ENCODE measurements around the gene DOCK9.

Gene DOCK9

DNA sequence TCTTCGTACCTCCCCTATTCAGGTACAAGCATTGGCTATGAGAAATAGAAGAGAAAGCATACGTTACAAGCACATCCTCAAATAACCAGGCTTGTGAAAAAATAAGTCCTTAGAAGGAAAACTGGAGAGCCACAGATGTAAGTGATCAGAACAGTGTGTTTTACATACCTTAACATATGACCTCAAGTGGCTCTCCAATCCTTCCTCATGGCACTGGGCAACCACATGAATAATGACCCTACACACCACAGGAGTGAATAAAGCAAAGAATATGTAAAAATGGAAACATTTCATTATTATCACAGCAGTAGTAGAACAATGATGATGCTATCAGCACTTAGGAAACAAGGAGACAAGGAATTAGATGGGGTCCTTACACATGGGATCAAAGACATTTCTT is 96.5 kb downstream of the DOCK9 start:
- Histone ChIP-seq H3K9ac (ENCODE audit: low read length) (no peak overlapping the region), H2AFZ (ENCODE audit: low read length) (no peak overlapping the region), H3F3A (ENCODE audit: insufficient read depth, low read length) (no peaks in the 10 kb centered on the region), H3K4me1 (ENCODE audit: insufficient read depth, low read length, severe bottlenecking) (no peaks in the 10 kb centered on the region), H3K27ac (ENCODE audit: low read depth, low read length, poor library complexity, severe bottlenecking) (no peak overlapping the region), H3K27me3 (ENCODE audit: insufficient read depth, low read length) (no peaks in the 10 kb centered on the region), H3K9me3 (ENCODE audit: low read length) (no peaks in the 10 kb centered on the region), H3K36me3 (ENCODE audit: insufficient read depth, low read length) (no peaks in the 10 kb centered on the region), H4K20me1 (ENCODE audit: insufficient read depth, low read length) (no peaks in the 10 kb centered on the region), H3K9me2 (ENCODE audit: low read depth, low read length) (no peaks in the 10 kb centered on the region), H3K4me2 (ENCODE audit: low read length) (no peak overlapping the region), H3K4me3 (ENCODE audit: low read depth, low read length, poor library complexity, severe bottlenecking) (no peak overlapping the region), H3K79me2 (ENCODE audit: insufficient read depth, low read length) (no peaks in the 10 kb centered on the region)
- no peak for TF ChIP-seq EZH2 (IDR thresholded peaks at IDR 0.05; ENCODE audit: borderline replicate concordance, low read length)
- TF ChIP-seq, protein P1, sequence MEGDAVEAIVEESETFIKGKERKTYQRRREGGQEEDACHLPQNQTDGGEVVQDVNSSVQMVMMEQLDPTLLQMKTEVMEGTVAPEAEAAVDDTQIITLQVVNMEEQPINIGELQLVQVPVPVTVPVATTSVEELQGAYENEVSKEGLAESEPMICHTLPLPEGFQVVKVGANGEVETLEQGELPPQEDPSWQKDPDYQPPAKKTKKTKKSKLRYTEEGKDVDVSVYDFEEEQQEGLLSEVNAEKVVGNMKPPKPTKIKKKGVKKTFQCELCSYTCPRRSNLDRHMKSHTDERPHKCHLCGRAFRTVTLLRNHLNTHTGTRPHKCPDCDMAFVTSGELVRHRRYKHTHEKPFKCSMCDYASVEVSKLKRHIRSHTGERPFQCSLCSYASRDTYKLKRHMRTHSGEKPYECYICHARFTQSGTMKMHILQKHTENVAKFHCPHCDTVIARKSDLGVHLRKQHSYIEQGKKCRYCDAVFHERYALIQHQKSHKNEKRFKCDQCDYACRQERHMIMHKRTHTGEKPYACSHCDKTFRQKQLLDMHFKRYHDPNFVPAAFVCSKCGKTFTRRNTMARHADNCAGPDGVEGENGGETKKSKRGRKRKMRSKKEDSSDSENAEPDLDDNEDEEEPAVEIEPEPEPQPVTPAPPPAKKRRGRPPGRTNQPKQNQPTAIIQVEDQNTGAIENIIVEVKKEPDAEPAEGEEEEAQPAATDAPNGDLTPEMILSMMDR (IDR thresholded peaks at IDR 0.05; ENCODE audit: low read length): no peak

DNA sequence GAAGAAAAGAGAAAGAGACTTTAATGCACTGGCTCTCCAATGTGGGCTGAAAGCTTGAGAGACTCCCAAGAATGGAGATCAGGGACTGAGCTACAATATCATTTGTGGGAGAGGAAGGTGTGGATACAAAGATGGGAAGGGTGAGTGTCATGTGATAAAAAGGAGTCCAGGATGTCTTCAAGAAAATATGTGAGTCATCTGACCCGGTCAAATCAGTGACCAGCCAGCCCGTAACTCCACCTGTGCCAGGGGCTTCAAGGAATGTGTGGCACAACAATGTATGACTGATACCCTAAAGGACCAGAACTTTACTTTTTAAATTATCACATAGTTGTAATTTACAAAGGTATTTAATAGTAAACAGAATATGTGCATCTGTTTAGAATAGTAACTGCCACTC is 97.2 kb downstream of the DOCK9 start:
- Histone ChIP-seq H3K9ac (ENCODE audit: low read length) (no peak overlapping the region), H3K36me3 (ENCODE audit: insufficient read depth, low read length) (no peaks in the 10 kb centered on the region), H2AFZ (ENCODE audit: low read length) (no peak overlapping the region), H3K27me3 (ENCODE audit: insufficient read depth, low read length) (no peaks in the 10 kb centered on the region), H3K27ac (ENCODE audit: low read depth, low read length, poor library complexity, severe bottlenecking) (no peak overlapping the region), H3K4me1 (ENCODE audit: insufficient read depth, low read length, severe bottlenecking) (no peaks in the 10 kb centered on the region), H3K4me2 (ENCODE audit: low read length) (no peak overlapping the region), H3F3A (ENCODE audit: insufficient read depth, low read length) (no peaks in the 10 kb centered on the region), H4K20me1 (ENCODE audit: insufficient read depth, low read length) (no peaks in the 10 kb centered on the region), H3K4me3 (ENCODE audit: low read depth, low read length, poor library complexity, severe bottlenecking) (no peak overlapping the region), H3K79me2 (ENCODE audit: insufficient read depth, low read length) (no peaks in the 10 kb centered on the region), H3K9me3 (ENCODE audit: low read length) (no peaks in the 10 kb centered on the region), H3K9me2 (ENCODE audit: low read depth, low read length) (no peaks in the 10 kb centered on the region)
- TF ChIP-seq EZH2 (IDR thresholded peaks at IDR 0.05; ENCODE audit: borderline replicate concordance, low read length): no peak
- TF ChIP-seq, protein P1 (IDR thresholded peaks at IDR 0.05; ENCODE audit: low read length): no peak

DNA sequence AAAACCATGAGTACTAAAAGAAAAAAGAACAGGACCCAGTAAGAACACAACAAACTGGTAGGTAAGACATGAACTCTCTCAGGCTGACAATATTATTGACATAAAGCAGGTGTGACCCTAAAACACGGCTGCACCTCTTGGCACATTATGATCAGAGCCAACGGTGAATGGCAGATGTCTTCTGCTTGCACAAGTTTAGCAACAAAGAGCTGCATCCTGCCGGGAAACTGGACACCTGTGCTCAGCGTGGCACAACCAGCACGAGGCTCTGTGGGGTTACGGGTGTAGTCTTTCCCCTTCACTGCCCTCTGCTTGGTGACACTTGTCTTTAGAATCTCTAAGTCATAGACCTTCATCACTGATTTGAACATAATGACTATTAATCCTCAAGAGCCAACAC is 97.9 kb downstream of the DOCK9 start:
- Histone ChIP-seq H3K4me1 (ENCODE audit: insufficient read depth, low read length, severe bottlenecking) (no peaks in the 10 kb centered on the region), H3K9me3 (ENCODE audit: low read length) (no peaks in the 10 kb centered on the region), H3K36me3 (ENCODE audit: insufficient read depth, low read length) (no peaks in the 10 kb centered on the region), H3F3A (ENCODE audit: insufficient read depth, low read length) (no peaks in the 10 kb centered on the region), H3K79me2 (ENCODE audit: insufficient read depth, low read length) (no peaks in the 10 kb centered on the region), H3K4me2 (ENCODE audit: low read length) (no peak overlapping the region), H3K27ac (ENCODE audit: low read depth, low read length, poor library complexity, severe bottlenecking) (no peak overlapping the region), H3K9ac (ENCODE audit: low read length) (no peak overlapping the region), H4K20me1 (ENCODE audit: insufficient read depth, low read length) (no peaks in the 10 kb centered on the region), H3K27me3 (ENCODE audit: insufficient read depth, low read length) (no peaks in the 10 kb centered on the region), H3K9me2 (ENCODE audit: low read depth, low read length) (no peaks in the 10 kb centered on the region), H2AFZ (ENCODE audit: low read length) (no peak overlapping the region), H3K4me3 (ENCODE audit: low read depth, low read length, poor library complexity, severe bottlenecking) (no peak overlapping the region)
- TF ChIP-seq, protein P1 (IDR thresholded peaks at IDR 0.05; ENCODE audit: low read length): no peak
- TF ChIP-seq EZH2 (IDR thresholded peaks at IDR 0.05; ENCODE audit: borderline replicate concordance, low read length): no peak
